Sigmoid colon (tissue), 4 donors: Measurements from ENCODE around the gene DCST1.

Experiments used
- CTCF ChIP-seq, 4 experiments: fragments of 450-650 bp in 3 of 4; fragments of 200-600 bp in 1 of 4; IDR thresholded peaks; one replicate each; pipeline ENCODE4 v1.5.1; 2016 to 2019; ENCODE audit warnings: antibody characterized with exemption in 4 of 4, mild to moderate bottlenecking in 3 of 4, moderate library complexity in 2 of 4
- EP300 ChIP-seq, 4 donors: sonication (generic); formaldehyde crosslinking; IDR thresholded peaks; one replicate each; pipeline ENCODE4 v1.6.1; 2017; ENCODE audit warnings: antibody characterized with exemption in 4 of 4
- POLR2A ChIP-seq, 2 donors: fragments of 450-650 bp; IDR thresholded peaks; one replicate each; pipeline ENCODE4 v1.6.1; 2016; ENCODE audit warnings: antibody characterized with exemption in 2 of 2, mild to moderate bottlenecking in 2 of 2, moderate library complexity in 2 of 2
- POLR2AphosphoS5 ChIP-seq, 4 donors: sonication (generic); formaldehyde crosslinking; IDR thresholded peaks; one replicate each; pipeline ENCODE4 v1.6.1; 2017; ENCODE audit warnings: antibody characterized with exemption in 4 of 4

- no peak for TF ChIP-seq EP300 (IDR thresholded peaks at IDR 0.05)
- peak in 2 of 4 donors; percentile 16 to 60 for TF ChIP-seq POLR2AphosphoS5 (IDR thresholded peaks at IDR 0.05)
- TF ChIP-seq CTCF (IDR thresholded peaks at IDR 0.05): no peak
- peak in 1 of 2 donors; percentile 57 for TF ChIP-seq POLR2A (IDR thresholded peaks at IDR 0.05)
Measured at GRCh38 chr1:155012026-155012546, 21.5 kb upstream of the DCST1 start.
